ENCODE measurements around the gene TMEM178A.
"Not testable (repeated sequence)": the region's sequence is repeated elsewhere in the genome, so short reads cannot be mapped to it uniquely, and the experiment has no call there.

TMEM178A gene

GRCh38 chr2:39640681-39641080 is 25.0 kb upstream of the TMEM178A start:
- DNase-seq (no peak), ATAC-seq (no peak)
- H3K4me1 Mint-ChIP-seq, result no peaks in the 10 kb centered on the region
- H3K9me3 Mint-ChIP-seq, result no peaks in the 10 kb centered on the region
- H3K27ac Mint-ChIP-seq, result no peak overlapping the region
- H3K4me3 Mint-ChIP-seq, result no peak overlapping the region
- H3K27me3 Mint-ChIP-seq, result no peaks in the 10 kb centered on the region

DNA sequence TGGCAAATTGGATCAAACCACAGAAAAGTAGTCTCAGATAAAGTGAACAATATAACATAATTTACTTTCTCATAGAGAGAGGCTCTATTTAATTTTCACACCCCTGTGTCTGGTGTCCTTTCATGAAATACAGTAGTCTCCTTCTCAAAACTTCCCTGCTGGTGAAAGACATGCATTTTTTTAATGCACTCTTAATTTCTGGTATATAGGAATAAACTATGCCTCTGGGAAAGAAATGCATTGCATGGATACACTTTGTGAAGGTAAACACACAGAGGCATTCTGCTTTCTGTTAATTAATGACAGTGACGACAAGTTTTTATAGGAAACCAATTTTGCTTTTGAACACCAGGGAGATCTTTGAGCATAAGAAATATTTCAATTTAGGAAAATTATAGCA is 24.1 kb upstream of the TMEM178A start:
- Mint-ChIP-seq H3K9me3 (no peaks in the 10 kb centered on the region), H3K27ac (no peak overlapping the region), H3K4me1 (no peaks in the 10 kb centered on the region), H3K4me3 (no peak overlapping the region), H3K27me3 (no peaks in the 10 kb centered on the region)
- no peak for ATAC-seq
- no peak for DNase-seq

DNA sequence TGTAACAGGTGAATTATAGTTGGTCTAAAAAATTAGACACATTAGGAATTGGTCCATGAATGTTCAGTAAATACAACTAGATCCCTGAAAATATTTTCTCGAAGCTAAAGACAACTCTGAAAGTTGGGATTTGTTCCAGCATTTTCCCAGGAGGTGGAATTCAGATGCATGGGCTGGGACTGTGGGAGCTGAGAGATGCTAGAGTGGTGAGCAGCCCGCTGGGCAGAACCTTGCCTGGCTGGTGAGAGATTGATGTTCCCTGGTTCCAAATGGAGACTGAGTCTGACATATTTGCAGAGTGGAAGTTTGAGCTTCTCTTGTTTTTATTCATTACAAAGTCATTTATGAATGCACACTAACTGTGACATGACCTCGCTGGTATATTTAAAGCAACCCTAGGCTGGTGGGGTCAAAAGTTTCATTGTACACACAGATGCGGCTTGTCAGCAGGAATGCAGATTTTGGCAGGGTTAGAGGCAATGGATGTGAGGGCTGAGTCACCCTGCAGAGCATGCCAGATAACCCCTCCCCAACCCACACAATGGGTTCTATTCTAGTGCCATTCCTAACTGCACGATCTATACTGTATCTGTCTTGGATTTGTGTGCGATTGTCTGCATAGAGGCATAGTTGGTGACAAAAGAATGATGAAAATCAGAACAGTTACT is 23.5 kb upstream of the TMEM178A start:
- Mint-ChIP-seq H3K9me3 (no peaks in the 10 kb centered on the region), H3K4me3 (no peak overlapping the region), H3K27ac (no peak overlapping the region), H3K27me3 (no peaks in the 10 kb centered on the region), H3K4me1 (no peaks in the 10 kb centered on the region)
- no peak for DNase-seq
- no peak for ATAC-seq

DNA sequence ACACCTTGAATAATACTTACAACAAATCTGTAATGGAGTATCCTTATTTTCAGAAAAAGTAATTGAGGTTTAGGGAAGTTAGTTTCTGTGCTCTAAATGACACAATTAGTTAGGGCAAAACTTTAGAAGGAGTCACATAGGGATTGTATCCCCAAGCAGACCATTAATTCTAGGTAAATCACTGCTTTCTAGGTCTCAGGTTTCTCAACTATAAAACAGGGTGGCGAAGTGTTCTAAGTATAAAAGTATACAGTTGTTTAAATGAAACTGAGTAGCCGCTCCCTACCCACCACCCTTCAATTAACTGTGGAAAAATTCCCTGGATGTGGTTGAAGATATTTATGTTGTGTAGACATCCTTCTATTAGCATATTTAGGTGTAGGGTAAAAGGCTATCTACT is 19.9 kb upstream of the TMEM178A start:
- DNase-seq (no peak), ATAC-seq (no peak)
- no peaks in the 10 kb centered on the region for H3K4me1 Mint-ChIP-seq
- no peaks in the 10 kb centered on the region for H3K9me3 Mint-ChIP-seq
- no peak overlapping the region for H3K4me3 Mint-ChIP-seq
- H3K27me3 Mint-ChIP-seq, result no peaks in the 10 kb centered on the region
- H3K27ac Mint-ChIP-seq, result no peak overlapping the region

DNA sequence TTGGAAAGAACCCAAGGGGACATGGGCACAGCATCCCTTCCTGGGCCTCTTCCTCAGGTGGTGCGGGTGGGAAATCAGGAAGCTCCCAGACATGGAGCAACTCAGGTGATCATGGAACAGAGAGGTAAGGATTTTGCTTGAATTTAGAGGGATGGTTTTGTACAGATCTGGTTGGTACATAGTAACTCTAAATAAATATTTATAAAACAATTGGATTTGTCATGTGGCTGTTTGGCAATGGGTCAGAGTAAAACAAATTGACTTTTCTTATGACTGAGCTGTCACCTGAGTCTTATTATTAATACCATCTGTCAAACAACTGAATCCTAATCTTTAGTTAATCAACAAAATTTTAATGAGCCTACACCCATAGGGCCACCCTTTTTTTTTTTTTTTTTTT is 19.4 kb upstream of the TMEM178A start:
- H3K9me3 Mint-ChIP-seq, result no peaks in the 10 kb centered on the region
- no peak for DNase-seq
- no peaks in the 10 kb centered on the region for H3K4me1 Mint-ChIP-seq
- no peak for ATAC-seq
- no peak overlapping the region for H3K4me3 Mint-ChIP-seq
- no peaks in the 10 kb centered on the region for H3K27me3 Mint-ChIP-seq
- H3K27ac Mint-ChIP-seq, result peak overlapping the region in 1 of 2 donors; percentile 4

DNA sequence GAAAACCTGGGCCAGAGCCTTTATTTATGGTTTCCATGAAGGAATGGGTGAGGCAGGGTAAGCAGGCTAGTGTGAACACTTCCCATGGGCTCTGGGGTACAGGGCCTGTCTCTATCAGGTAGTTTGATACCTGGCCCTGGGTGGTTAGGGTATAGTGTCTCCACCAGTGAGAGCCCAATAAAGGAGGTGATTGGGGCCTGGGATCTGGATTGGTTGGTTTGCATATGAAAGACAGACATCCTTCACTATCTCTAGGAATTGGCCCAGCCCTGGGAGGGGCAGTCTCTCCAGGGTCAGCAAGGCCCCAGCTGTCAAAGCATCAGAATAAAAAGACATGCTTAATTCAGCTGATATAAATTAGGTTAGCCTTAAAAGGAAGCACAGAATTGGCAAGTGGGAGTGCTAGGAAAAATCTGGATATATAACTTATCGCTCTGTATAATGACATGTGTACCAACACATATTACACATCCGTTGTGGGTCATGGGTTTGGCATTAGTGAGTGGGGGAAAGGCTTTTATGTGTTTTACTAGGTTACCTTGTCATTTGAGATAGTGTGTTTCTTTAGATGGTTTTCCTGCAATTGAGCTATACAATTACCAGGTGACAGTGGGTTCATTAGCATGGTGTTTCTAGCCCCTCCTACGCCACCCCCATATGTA is 18.5 kb upstream of the TMEM178A start:
- H3K4me1 Mint-ChIP-seq, result no peaks in the 10 kb centered on the region
- H3K27me3 Mint-ChIP-seq, result no peaks in the 10 kb centered on the region
- no peaks in the 10 kb centered on the region for H3K9me3 Mint-ChIP-seq
- ATAC-seq (peak; percentile 40), DNase-seq (no peak)
- no peak overlapping the region for H3K4me3 Mint-ChIP-seq
- H3K27ac Mint-ChIP-seq, result no peak overlapping the region

GRCh38 chr2:39648580-39648979 is 17.1 kb upstream of the TMEM178A start:
- H3K4me1 Mint-ChIP-seq, result no peaks in the 10 kb centered on the region
- H3K27me3 Mint-ChIP-seq, result no peaks in the 10 kb centered on the region
- no peak overlapping the region for H3K4me3 Mint-ChIP-seq
- H3K27ac Mint-ChIP-seq, result no peak overlapping the region
- no peak for ATAC-seq
- DNase-seq, result no peak
- H3K9me3 Mint-ChIP-seq, result peaks cover 7% of the 10 kb centered on the region in 2 donors

GRCh38 chr2:39649511-39649910 is 16.2 kb upstream of the TMEM178A start:
- Mint-ChIP-seq H3K4me1 (no peaks in the 10 kb centered on the region), H3K4me3 (no peak overlapping the region), H3K9me3 (peaks cover 13 to 14% of the 10 kb centered on the region in 2 donors), H3K27ac (no peak overlapping the region), H3K27me3 (no peaks in the 10 kb centered on the region)
- ATAC-seq (no peak), DNase-seq (no peak)

GRCh38 chr2:39650468-39650867 is 15.2 kb upstream of the TMEM178A start:
- Mint-ChIP-seq H3K4me1 (no peaks in the 10 kb centered on the region), H3K27me3 (no peaks in the 10 kb centered on the region), H3K9me3 (peaks cover 13 to 14% of the 10 kb centered on the region in 2 donors), H3K4me3 (no peak overlapping the region), H3K27ac (no peak overlapping the region)
- no peak for DNase-seq
- no peak for ATAC-seq

DNA sequence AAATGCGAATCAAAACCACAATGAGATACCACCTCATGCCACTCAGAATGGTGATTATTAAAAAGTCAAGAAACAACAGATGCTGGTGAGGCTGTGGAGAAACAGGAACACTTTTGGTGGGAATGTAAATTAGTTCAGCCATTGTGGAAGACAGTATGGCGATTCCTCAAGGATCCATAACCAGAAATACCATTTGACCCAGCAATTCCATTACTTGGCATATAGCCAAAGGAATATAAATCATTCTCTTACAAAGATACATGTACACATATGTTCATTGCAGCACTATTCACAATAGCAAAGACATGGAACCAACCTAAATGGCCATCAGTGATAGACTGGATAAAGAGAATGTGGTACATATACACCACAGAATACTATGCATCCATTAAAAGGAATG is 9.5 kb upstream of the TMEM178A start:
- H3K4me1 Mint-ChIP-seq, H3K27ac Mint-ChIP-seq, ATAC-seq, DNase-seq, H3K4me3 Mint-ChIP-seq: not testable (repeated sequence)
- Mint-ChIP-seq H3K9me3 (peaks cover 13 to 14% of the 10 kb centered on the region in 2 donors), H3K27me3 (peaks cover 16% of the 10 kb centered on the region)

GRCh38 chr2:39657287-39657937 is 8.3 kb upstream of the TMEM178A start:
- no peak overlapping the region for H3K27ac Mint-ChIP-seq
- H3K27me3 Mint-ChIP-seq, result peaks cover 25% of the 10 kb centered on the region
- H3K9me3 Mint-ChIP-seq, result peaks cover 13 to 14% of the 10 kb centered on the region in 2 donors
- no peaks in the 10 kb centered on the region for H3K4me1 Mint-ChIP-seq
- ATAC-seq (no peak), DNase-seq (no peak)
- H3K4me3 Mint-ChIP-seq, result no peak overlapping the region

DNA sequence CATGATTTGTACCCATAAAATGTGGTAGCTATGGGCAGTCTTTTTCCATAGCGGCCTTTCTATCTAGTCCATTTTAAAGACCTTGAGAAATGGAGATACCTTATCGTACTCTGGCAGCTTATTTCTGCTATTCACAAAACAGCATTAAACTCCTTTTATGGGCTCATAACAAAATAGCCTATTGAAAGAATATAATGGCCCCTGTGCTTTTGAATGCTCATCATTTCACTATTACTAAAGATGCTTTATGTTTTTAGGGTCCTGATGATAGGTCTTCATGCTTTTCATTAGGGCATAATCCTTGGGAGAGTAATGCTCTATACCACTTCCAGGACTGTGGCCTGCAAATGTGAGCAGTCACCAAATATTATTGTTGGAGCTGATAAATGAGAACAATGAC is 7.3 kb upstream of the TMEM178A start:
- H3K4me1 Mint-ChIP-seq, result no peaks in the 10 kb centered on the region

DNA sequence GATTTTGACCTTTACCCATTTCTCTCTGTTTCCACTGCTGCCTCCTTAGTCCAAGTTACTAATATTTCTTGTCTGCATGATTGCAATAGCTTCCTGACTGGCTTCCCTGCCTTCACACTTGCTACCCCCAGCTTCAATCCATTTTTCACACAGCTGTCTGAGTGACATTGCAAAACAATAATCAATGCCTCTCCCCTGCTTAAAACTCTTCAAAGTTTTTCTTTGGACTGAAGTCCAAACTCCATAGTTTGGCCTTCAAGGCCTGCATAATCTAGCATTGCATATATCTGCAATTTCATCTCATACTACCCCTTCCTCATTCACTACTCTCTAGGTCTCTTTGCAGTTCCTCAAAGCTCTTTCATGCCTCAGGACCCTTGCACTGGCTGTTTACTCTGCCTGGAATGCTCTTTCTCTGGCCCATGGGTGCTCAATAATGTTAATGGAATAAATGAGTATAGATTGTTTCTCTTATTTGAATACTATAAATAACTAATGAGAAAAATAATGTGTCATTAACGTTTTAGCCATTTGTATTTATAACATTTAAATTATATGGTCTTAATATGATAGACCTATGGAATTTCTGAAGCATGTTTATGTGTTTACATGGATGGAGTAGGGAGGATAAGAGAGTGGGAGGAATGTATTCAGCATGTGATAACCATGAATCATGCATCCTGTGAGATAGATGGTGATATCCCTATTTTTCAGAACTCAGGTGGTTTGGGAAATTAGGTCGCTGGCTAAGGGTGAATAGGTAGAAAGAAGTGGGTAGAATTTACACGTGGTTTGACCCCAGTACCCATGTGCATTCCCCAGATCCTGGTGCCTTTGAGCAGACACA is 5.7 kb upstream of the TMEM178A start:
- Mint-ChIP-seq H3K4me3 (no peak overlapping the region), H3K9me3 (no peaks in the 10 kb centered on the region), H3K27me3 (peaks cover 51% of the 10 kb centered on the region), H3K27ac (no peak overlapping the region), H3K4me1 (peaks cover 3% of the 10 kb centered on the region)
- DNase-seq (no peak), ATAC-seq (no peak)

More for the DNA sequence above, 7.3 kb upstream of the TMEM178A start:
- no peak overlapping the region for H3K27ac Mint-ChIP-seq
- no peak for DNase-seq
- peaks cover 7 to 8% of the 10 kb centered on the region in 2 donors for H3K9me3 Mint-ChIP-seq
- no peak overlapping the region for H3K4me3 Mint-ChIP-seq
- ATAC-seq, result no peak
- peaks cover 34% of the 10 kb centered on the region for H3K27me3 Mint-ChIP-seq

- no peak overlapping the region for H3K4me3 Mint-ChIP-seq
- no peak for DNase-seq
- no peak overlapping the region for H3K27ac Mint-ChIP-seq
- peaks cover 9% of the 10 kb centered on the region for H3K4me1 Mint-ChIP-seq
- H3K27me3 Mint-ChIP-seq, result peaks cover 58% of the 10 kb centered on the region
- no peak for ATAC-seq
- no peaks in the 10 kb centered on the region for H3K9me3 Mint-ChIP-seq
Measured at GRCh38 chr2:39660612-39661236, 5.0 kb upstream of the TMEM178A start.

- no peaks in the 10 kb centered on the region for H3K9me3 Mint-ChIP-seq
- ATAC-seq (no peak), DNase-seq (no peak)
- no peak overlapping the region for H3K27ac Mint-ChIP-seq
- peaks cover 16% of the 10 kb centered on the region for H3K4me1 Mint-ChIP-seq
- H3K4me3 Mint-ChIP-seq, result no peak overlapping the region
- peaks cover 68% of the 10 kb centered on the region for H3K27me3 Mint-ChIP-seq
Measured at GRCh38 chr2:39661826-39662225, 3.9 kb upstream of the TMEM178A start.
